ENCODE data around the gene AKAP1. TPM values are rescaled to one million over a fixed set of nuclear protein-coding genes. Genes with fewer than 3 reads are reported as not detected.

AKAP1 gene
- total RNA-seq, 1 donor from 2014 or later = 59.9 TPM

- no peak for DNase-seq (ENCODE audit: low spot score)
- peaks cover 2% of the 10 kb centered on the region for H3K36me3 Mint-ChIP-seq (ENCODE audit: low read depth)
- intact Hi-C loops (cut with micrococcal nuclease) = loop anchor here (5.0 to 10.0 kb wide), 2 partner anchors 35 to 1432 kb away; partner anchors contain the start of gene MTMR4
- no peak overlapping the region for H3K27ac Mint-ChIP-seq
- peaks cover 18% of the 10 kb centered on the region for H3K4me1 Mint-ChIP-seq (ENCODE audit: low read depth)
- no peaks in the 10 kb centered on the region for H3K9me3 Mint-ChIP-seq
- no peak overlapping the region for H3K4me3 Mint-ChIP-seq
- peaks cover 9% of the 10 kb centered on the region for H3K27me3 Mint-ChIP-seq (ENCODE audit: insufficient read depth)
These were observed 2.6 kb upstream of the AKAP1 start for GRCh38 chr17:57082441-57082840.

- Mint-ChIP-seq H3K27me3 (ENCODE audit: insufficient read depth) (peaks cover 9% of the 10 kb centered on the region), H3K9me3 (no peaks in the 10 kb centered on the region), H3K4me1 (ENCODE audit: low read depth) (peaks cover 26% of the 10 kb centered on the region), H3K27ac (peak overlapping the region; percentile 87), H3K4me3 (peak overlapping the region; percentile 92), H3K36me3 (ENCODE audit: low read depth) (peaks cover 5% of the 10 kb centered on the region)
- no peak for DNase-seq (ENCODE audit: low spot score)
- intact Hi-C loops (cut with micrococcal nuclease) = loop anchor here (2.0 to 10.0 kb wide), 3 partner anchors 37 to 1430 kb away; partner anchors contain the start of genes DYNLL2 and MTMR4
These were observed 665 bp upstream of the AKAP1 start for GRCh38 chr17:57084361-57084801.

GRCh38 chr17:57085448-57086068 is 512 bp downstream of the AKAP1 start:
- DNase-seq (ENCODE audit: low spot score) = peak; percentile 57
- Mint-ChIP-seq H3K9me3 (no peaks in the 10 kb centered on the region), H3K36me3 (ENCODE audit: low read depth) (peaks cover 5% of the 10 kb centered on the region), H3K4me3 (peak overlapping the region; percentile 87), H3K27ac (peak overlapping the region; percentile 53), H3K4me1 (ENCODE audit: low read depth) (peaks cover 33% of the 10 kb centered on the region), H3K27me3 (ENCODE audit: insufficient read depth) (peaks cover 6% of the 10 kb centered on the region)
- intact Hi-C loops (cut with micrococcal nuclease) = loop anchor here (1.0 to 10.0 kb wide), 9 partner anchors 107 to 1429 kb away; partner anchors contain the start of genes COIL, DGKE, DYNLL2 and MRPS23

GRCh38 chr17:57086069-57086930 is 1.3 kb downstream of the AKAP1 start:
- H3K27ac Mint-ChIP-seq = peak overlapping the region; percentile 54
- DNase-seq (ENCODE audit: low spot score) = peak; percentile 22
- H3K36me3 Mint-ChIP-seq (ENCODE audit: low read depth) = peaks cover 5% of the 10 kb centered on the region
- peak overlapping the region; percentile 87 for H3K4me3 Mint-ChIP-seq
- peaks cover 3% of the 10 kb centered on the region for H3K27me3 Mint-ChIP-seq (ENCODE audit: insufficient read depth)
- no peaks in the 10 kb centered on the region for H3K9me3 Mint-ChIP-seq
- intact Hi-C loops (cut with micrococcal nuclease) = loop anchor here (10.0 kb wide), 1 partner anchor 1429 kb away; the partner anchor contains the start of gene MTMR4
- H3K4me1 Mint-ChIP-seq (ENCODE audit: low read depth) = peaks cover 29% of the 10 kb centered on the region

- Mint-ChIP-seq H3K4me3 (no peak overlapping the region), H3K27ac (no peak overlapping the region), H3K36me3 (ENCODE audit: low read depth) (peaks cover 5% of the 10 kb centered on the region)
These were observed 3.3 kb downstream of the AKAP1 start for GRCh38 chr17:57088298-57088697.

GRCh38 chr17:57089391-57089790 is 4.3 kb downstream of the AKAP1 start:
- intact Hi-C loops (cut with micrococcal nuclease) = loop anchor here (10.0 kb wide), 1 partner anchor 1425 kb away; the partner anchor contains the start of gene MTMR4
- Mint-ChIP-seq H3K27me3 (ENCODE audit: insufficient read depth) (no peaks in the 10 kb centered on the region), H3K4me1 (ENCODE audit: low read depth) (peaks cover 29% of the 10 kb centered on the region), H3K4me3 (no peak overlapping the region), H3K27ac (no peak overlapping the region), H3K9me3 (no peaks in the 10 kb centered on the region), H3K36me3 (ENCODE audit: low read depth) (peaks cover 5% of the 10 kb centered on the region)
- DNase-seq (ENCODE audit: low spot score) = no peak

More at GRCh38 chr17:57088298-57088697, 3.3 kb downstream of the AKAP1 start:
- Mint-ChIP-seq H3K4me1 (ENCODE audit: low read depth) (peaks cover 29% of the 10 kb centered on the region), H3K9me3 (no peaks in the 10 kb centered on the region), H3K27me3 (ENCODE audit: insufficient read depth) (no peaks in the 10 kb centered on the region)
- no peak for DNase-seq (ENCODE audit: low spot score)
- intact Hi-C loops (cut with micrococcal nuclease) = loop anchor here (10.0 kb wide), 1 partner anchor 1427 kb away; the partner anchor contains the start of gene MTMR4

GRCh38 chr17:57090560-57091185 is 5.6 kb downstream of the AKAP1 start:
- H3K4me1 Mint-ChIP-seq (ENCODE audit: low read depth) = peaks cover 29% of the 10 kb centered on the region
- intact Hi-C loops (cut with micrococcal nuclease) = no loop called here
- no peaks in the 10 kb centered on the region for H3K27me3 Mint-ChIP-seq (ENCODE audit: insufficient read depth)
- no peak overlapping the region for H3K4me3 Mint-ChIP-seq
- no peaks in the 10 kb centered on the region for H3K9me3 Mint-ChIP-seq
- H3K36me3 Mint-ChIP-seq (ENCODE audit: low read depth) = peaks cover 5% of the 10 kb centered on the region
- DNase-seq (ENCODE audit: low spot score) = no peak
- H3K27ac Mint-ChIP-seq = no peak overlapping the region

- Mint-ChIP-seq H3K4me3 (no peak overlapping the region), H3K4me1 (ENCODE audit: low read depth) (peaks cover 29% of the 10 kb centered on the region), H3K27ac (no peak overlapping the region), H3K36me3 (ENCODE audit: low read depth) (peaks cover 5% of the 10 kb centered on the region), H3K27me3 (ENCODE audit: insufficient read depth) (no peaks in the 10 kb centered on the region), H3K9me3 (no peaks in the 10 kb centered on the region)
- no peak for DNase-seq (ENCODE audit: low spot score)
- intact Hi-C loops (cut with micrococcal nuclease) = no loop called here
These were observed 6.2 kb downstream of the AKAP1 start for GRCh38 chr17:57091186-57091618.

GRCh38 chr17:57092171-57092570 is 7.1 kb downstream of the AKAP1 start:
- Mint-ChIP-seq H3K36me3 (ENCODE audit: low read depth) (peaks cover 3% of the 10 kb centered on the region), H3K27me3 (ENCODE audit: insufficient read depth) (no peaks in the 10 kb centered on the region), H3K9me3 (no peaks in the 10 kb centered on the region), H3K4me1 (ENCODE audit: low read depth) (peaks cover 20% of the 10 kb centered on the region), H3K27ac (no peak overlapping the region), H3K4me3 (no peak overlapping the region)
- no peak for DNase-seq (ENCODE audit: low spot score)
- intact Hi-C loops (cut with micrococcal nuclease) = no loop called here

GRCh38 chr17:57092779-57093178 is 7.7 kb downstream of the AKAP1 start:
- Mint-ChIP-seq H3K27me3 (ENCODE audit: insufficient read depth) (no peaks in the 10 kb centered on the region), H3K36me3 (ENCODE audit: low read depth) (peaks cover 2% of the 10 kb centered on the region), H3K4me3 (no peak overlapping the region), H3K27ac (no peak overlapping the region), H3K4me1 (ENCODE audit: low read depth) (peaks cover 14% of the 10 kb centered on the region), H3K9me3 (no peaks in the 10 kb centered on the region)
- no peak for DNase-seq (ENCODE audit: low spot score)
- intact Hi-C loops (cut with micrococcal nuclease) = no loop called here

- Mint-ChIP-seq H3K4me1 (ENCODE audit: low read depth) (peaks cover 4% of the 10 kb centered on the region), H3K36me3 (ENCODE audit: low read depth) (no peaks in the 10 kb centered on the region), H3K27me3 (ENCODE audit: insufficient read depth) (no peaks in the 10 kb centered on the region), H3K9me3 (no peaks in the 10 kb centered on the region), H3K27ac (no peak overlapping the region), H3K4me3 (no peak overlapping the region)
- intact Hi-C loops (cut with micrococcal nuclease) = no loop called here
- DNase-seq (ENCODE audit: low spot score) = no peak
These were observed 11.6 kb downstream of the AKAP1 start for GRCh38 chr17:57096472-57097202.

GRCh38 chr17:57097832-57098421 is 12.9 kb downstream of the AKAP1 start:
- no peak for DNase-seq (ENCODE audit: low spot score)
- Mint-ChIP-seq H3K27me3 (ENCODE audit: insufficient read depth) (no peaks in the 10 kb centered on the region), H3K36me3 (ENCODE audit: low read depth) (no peaks in the 10 kb centered on the region), H3K9me3 (no peaks in the 10 kb centered on the region), H3K4me3 (no peak overlapping the region), H3K4me1 (ENCODE audit: low read depth) (peaks cover 10% of the 10 kb centered on the region), H3K27ac (no peak overlapping the region)
- intact Hi-C loops (cut with micrococcal nuclease) = no loop called here

Data from activated T-helper 1 cell treated with anti-CD3 and anti-CD28 coated beads, Interleukin-12 subunit alpha, Interleukin-12 subunit beta, Interleukin-2, Interleukin-4 antibody, amounts not matched to agents 30 ng/mL and 10 ng/mL and 1 ng/mL, durations not matched to agents 14 hours and 24 hours and 36 hours (primary cell).